ENCODE measurements around the gene APOBEC3A.

The APOBEC3A gene

DNA sequence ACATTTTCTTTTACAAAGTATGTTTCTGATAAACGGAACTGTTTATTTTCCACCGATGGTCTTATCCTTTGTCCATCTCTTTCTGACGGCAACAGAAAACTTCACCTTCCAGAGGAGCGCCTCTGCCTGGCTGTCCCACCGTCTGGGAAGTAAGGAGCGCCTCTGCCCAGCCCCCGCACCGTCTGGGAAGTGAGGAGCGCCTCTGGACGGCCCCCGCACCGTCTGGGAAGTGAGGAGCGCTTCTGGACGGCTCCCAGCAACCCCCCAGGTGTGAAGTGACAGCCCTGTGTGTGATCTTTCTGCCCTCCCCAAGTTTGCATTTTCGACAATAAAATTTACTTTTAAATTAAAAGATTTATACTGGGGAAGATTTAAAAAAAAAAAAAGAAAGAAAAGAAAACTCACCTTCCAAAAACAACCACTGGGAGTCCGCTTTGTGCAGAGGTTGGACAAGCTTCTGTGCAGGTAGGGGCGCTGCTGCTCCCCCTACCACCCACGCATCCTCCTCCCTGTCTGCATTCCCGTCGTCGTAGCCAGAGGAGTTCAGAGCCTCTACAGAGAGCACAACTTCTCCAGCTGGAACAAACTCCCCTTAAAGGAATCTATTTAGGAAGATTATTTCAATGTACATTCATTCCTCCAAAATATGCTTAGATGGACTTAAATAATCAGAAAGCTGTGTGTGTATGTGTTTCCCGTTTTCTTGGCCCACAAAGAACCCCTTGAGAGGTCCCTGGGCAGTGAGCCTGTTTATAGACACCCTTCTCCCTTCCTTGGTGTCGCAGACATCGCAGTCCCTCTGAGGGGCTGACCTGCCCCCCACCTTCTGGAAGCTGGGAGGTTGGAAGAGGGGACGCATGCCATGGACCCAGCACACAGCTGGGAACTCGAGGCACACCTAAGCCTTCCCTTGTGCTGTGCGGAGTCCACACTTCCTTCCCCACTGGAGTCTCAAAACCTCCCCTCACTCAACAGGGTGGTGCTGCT is 23.9 kb downstream of the APOBEC3A start:
- H3K27me3 ChIP-seq (ENCODE audit: insufficient read depth, low read length), result no peaks in the 10 kb centered on the region
- H3K18ac ChIP-seq (ENCODE audit: low read length), result no peak overlapping the region
- H3K36me3 ChIP-seq (ENCODE audit: control insufficient read depth in 1 of 2, insufficient read depth in 2 of 2, low read length in 2 of 2), result no peaks in the 10 kb centered on the region
- no peak overlapping the region for H2AK5ac ChIP-seq (ENCODE audit: low read length)
- no peak overlapping the region for H2BK5ac ChIP-seq (ENCODE audit: low read depth, low read length, poor library complexity)
- H3K4me3 ChIP-seq (ENCODE audit: low read depth, low read length), result no peak overlapping the region
- H3K27ac ChIP-seq (ENCODE audit: low read depth, low read length), result no peak overlapping the region
- H3K4me2 ChIP-seq (ENCODE audit: low read length), result no peak overlapping the region
- H2AFZ ChIP-seq (ENCODE audit: insufficient read depth, low read length, poor library complexity), result no peak overlapping the region
- peak; percentile 35 to 38 for DNase-seq
- H3K79me1 ChIP-seq (ENCODE audit: low read length), result peaks cover 4% of the 10 kb centered on the region
- H4K8ac ChIP-seq (ENCODE audit: low read depth, low read length), result no peak overlapping the region
- WGBS (ENCODE audit: extremely low coverage, insufficient coverage, insufficient read length), result no CpG with 5 or more reads among the region's 27 CpGs
- peaks cover 9% of the 10 kb centered on the region for H3K9me3 ChIP-seq (ENCODE audit: insufficient read depth, low read depth, low read length)
- no peaks in the 10 kb centered on the region for H3K79me2 ChIP-seq (ENCODE audit: control insufficient read depth, insufficient read depth, low read length, poor library complexity)
- no peak overlapping the region for H3K23ac ChIP-seq (ENCODE audit: low read length)
- H2BK12ac ChIP-seq (ENCODE audit: low read length), result no peak overlapping the region
- H3K4ac ChIP-seq (ENCODE audit: low read depth, low read length), result no peak overlapping the region
- H4K12ac ChIP-seq (ENCODE audit: low read depth, low read length), result no peak overlapping the region
- no peak overlapping the region for H4K91ac ChIP-seq (ENCODE audit: low read depth, low read length)
- peaks cover 4 to 12% of the 10 kb centered on the region in 2 experiments for H3K4me1 ChIP-seq (ENCODE audit: control insufficient read depth in 1 of 2, insufficient read depth in 2 of 2, low read length in 2 of 2)
- H2BK120ac ChIP-seq (ENCODE audit: insufficient read depth, low read length, poor library complexity), result no peak overlapping the region
- H3K9ac ChIP-seq (ENCODE audit: low read length), result no peak overlapping the region
- no peak overlapping the region for H3K14ac ChIP-seq (ENCODE audit: low read length)

DNA sequence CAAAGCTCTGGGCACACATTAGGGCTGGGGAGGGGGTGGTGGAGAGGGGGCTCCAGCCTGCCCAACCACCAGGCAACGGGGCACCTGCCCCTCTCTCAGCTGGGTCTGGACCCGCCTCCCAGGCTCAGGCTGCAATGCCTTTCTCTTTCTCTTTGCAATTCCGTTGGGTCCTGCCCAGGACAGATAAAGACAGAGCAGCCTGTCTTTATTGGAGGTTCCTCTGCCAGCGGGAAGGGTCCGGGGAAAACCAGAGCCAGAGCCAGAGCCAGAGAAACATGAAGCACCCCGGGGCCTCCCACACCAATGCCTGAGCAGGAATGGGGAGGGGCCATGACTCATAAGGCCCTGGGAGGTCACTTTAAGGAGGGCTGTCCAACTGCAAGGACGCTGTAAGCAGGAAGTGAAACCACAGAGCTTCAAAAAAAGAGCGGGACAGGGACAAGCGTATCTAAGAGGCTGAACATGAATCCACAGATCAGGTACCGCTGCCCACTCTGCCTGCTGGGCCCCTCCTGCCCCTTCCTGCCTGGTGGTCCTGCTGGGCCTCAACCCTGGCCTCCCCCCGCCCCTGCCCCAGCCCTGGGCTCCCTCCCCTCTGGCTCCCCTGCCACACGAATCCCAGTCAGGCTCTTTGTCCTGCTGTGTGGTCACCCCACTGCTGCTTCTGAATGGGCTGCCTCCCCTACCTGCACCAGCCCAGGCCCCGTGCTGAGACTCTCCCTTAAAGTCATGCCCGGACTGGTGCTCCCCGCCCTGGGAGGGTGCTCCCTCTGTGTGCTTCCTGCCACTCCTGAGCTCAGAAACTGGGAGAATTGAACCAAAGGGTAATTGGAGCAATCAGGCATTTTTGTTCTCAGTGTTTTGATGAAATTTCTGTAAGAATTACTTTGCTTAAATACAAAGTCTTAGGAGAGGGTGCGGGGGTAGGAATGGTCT is 24.9 kb downstream of the APOBEC3A start, which contains the start of gene APOBEC3B:
TSS of gene APOBEC3B (plus strand) at position 356 of the 936 bp plus-strand sequence. CDS start at position 463, 107 bp downstream.
- H2BK5ac ChIP-seq (ENCODE audit: low read depth, low read length, poor library complexity), result no peak within 1 kb of the TSS
- no peak within 1 kb of the TSS for H3K18ac ChIP-seq (ENCODE audit: low read length)
- peak within 1 kb of the TSS; percentile 42 for H2BK12ac ChIP-seq (ENCODE audit: low read length)
- peaks cover 9% of the 10 kb centered on the region for H3K9me3 ChIP-seq (ENCODE audit: insufficient read depth, low read depth, low read length)
- H3K4me2 ChIP-seq (ENCODE audit: low read length), result peak within 1 kb of the TSS; percentile 3
- H2AFZ ChIP-seq (ENCODE audit: insufficient read depth, low read length, poor library complexity), result no peak within 1 kb of the TSS
- H3K9ac ChIP-seq (ENCODE audit: low read length), result no peak within 1 kb of the TSS
- peak within 1 kb of the TSS; percentile 33 for H3K27ac ChIP-seq (ENCODE audit: low read depth, low read length)
- H3K23ac ChIP-seq (ENCODE audit: low read length), result no peak within 1 kb of the TSS
- no peaks in the 10 kb centered on the region for H3K27me3 ChIP-seq (ENCODE audit: insufficient read depth, low read length)
- no peak within 1 kb of the TSS for H3K4ac ChIP-seq (ENCODE audit: low read depth, low read length)
- no peak within 1 kb of the TSS for H2AK5ac ChIP-seq (ENCODE audit: low read length)
- H4K91ac ChIP-seq (ENCODE audit: low read depth, low read length), result peak within 1 kb of the TSS; percentile 57
- H3K79me1 ChIP-seq (ENCODE audit: low read length), result peaks cover 4% of the 10 kb centered on the region
- no peaks in the 10 kb centered on the region for H3K79me2 ChIP-seq (ENCODE audit: control insufficient read depth, insufficient read depth, low read length, poor library complexity)
- no peaks in the 10 kb centered on the region for H3K36me3 ChIP-seq (ENCODE audit: control insufficient read depth in 1 of 2, insufficient read depth in 2 of 2, low read length in 2 of 2)
- WGBS (ENCODE audit: extremely low coverage, insufficient coverage, insufficient read length), result no CpG with 5 or more reads among the region's 16 CpGs
- no peak within 1 kb of the TSS for H2BK120ac ChIP-seq (ENCODE audit: insufficient read depth, low read length, poor library complexity)
- no peak within 1 kb of the TSS for H4K12ac ChIP-seq (ENCODE audit: low read depth, low read length)
- peak; percentile 95 to 97 for DNase-seq
- no peak within 1 kb of the TSS for H3K14ac ChIP-seq (ENCODE audit: low read length)
- no peak within 1 kb of the TSS for H4K8ac ChIP-seq (ENCODE audit: low read depth, low read length)
- H3K4me3 ChIP-seq (ENCODE audit: low read depth, low read length), result no peak within 1 kb of the TSS
- H3K4me1 ChIP-seq (ENCODE audit: control insufficient read depth in 1 of 2, insufficient read depth in 2 of 2, low read length in 2 of 2), result peaks cover 4 to 12% of the 10 kb centered on the region in 2 experiments

DNA sequence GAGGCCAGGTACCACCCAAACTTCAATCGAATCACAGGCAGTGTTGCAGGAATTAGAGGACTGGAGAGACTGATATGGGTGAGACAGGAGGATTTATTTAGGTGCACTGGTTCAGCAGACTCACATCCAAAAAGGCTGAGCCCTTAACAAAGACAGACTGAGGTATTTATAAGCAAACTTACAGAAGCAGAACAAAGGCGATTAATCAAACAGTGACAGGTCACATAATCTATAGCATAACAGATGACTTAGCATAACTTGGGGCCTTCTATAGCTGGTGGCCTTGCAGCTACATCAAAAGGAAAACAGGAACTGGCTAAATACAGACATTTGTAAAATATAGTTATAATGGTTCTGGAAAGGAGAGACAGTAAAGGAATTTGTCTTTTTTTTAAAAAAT is 26.8 kb downstream of the APOBEC3A start:
- no CpG with 5 or more reads among the region's 2 CpGs for WGBS (ENCODE audit: extremely low coverage, insufficient coverage, insufficient read length)
- no peak overlapping the region for H3K23ac ChIP-seq (ENCODE audit: low read length)
- peaks cover 9% of the 10 kb centered on the region for H3K9me3 ChIP-seq (ENCODE audit: insufficient read depth, low read depth, low read length)
- H4K8ac ChIP-seq (ENCODE audit: low read depth, low read length), result no peak overlapping the region
- H2AK5ac ChIP-seq (ENCODE audit: low read length), result no peak overlapping the region
- H4K91ac ChIP-seq (ENCODE audit: low read depth, low read length), result no peak overlapping the region
- no peak overlapping the region for H2BK5ac ChIP-seq (ENCODE audit: low read depth, low read length, poor library complexity)
- peaks cover 4 to 12% of the 10 kb centered on the region in 2 experiments for H3K4me1 ChIP-seq (ENCODE audit: control insufficient read depth in 1 of 2, insufficient read depth in 2 of 2, low read length in 2 of 2)
- no peak overlapping the region for H2BK120ac ChIP-seq (ENCODE audit: insufficient read depth, low read length, poor library complexity)
- no peaks in the 10 kb centered on the region for H3K36me3 ChIP-seq (ENCODE audit: control insufficient read depth in 1 of 2, insufficient read depth in 2 of 2, low read length in 2 of 2)
- H3K79me2 ChIP-seq (ENCODE audit: control insufficient read depth, insufficient read depth, low read length, poor library complexity), result no peaks in the 10 kb centered on the region
- H3K4me3 ChIP-seq (ENCODE audit: low read depth, low read length), result no peak overlapping the region
- no peak for DNase-seq
- H3K18ac ChIP-seq (ENCODE audit: low read length), result no peak overlapping the region
- no peak overlapping the region for H4K12ac ChIP-seq (ENCODE audit: low read depth, low read length)
- no peak overlapping the region for H3K9ac ChIP-seq (ENCODE audit: low read length)
- H2AFZ ChIP-seq (ENCODE audit: insufficient read depth, low read length, poor library complexity), result no peak overlapping the region
- H3K14ac ChIP-seq (ENCODE audit: low read length), result no peak overlapping the region
- H2BK12ac ChIP-seq (ENCODE audit: low read length), result no peak overlapping the region
- H3K79me1 ChIP-seq (ENCODE audit: low read length), result peaks cover 4% of the 10 kb centered on the region
- H3K4me2 ChIP-seq (ENCODE audit: low read length), result no peak overlapping the region
- H3K4ac ChIP-seq (ENCODE audit: low read depth, low read length), result no peak overlapping the region
- no peaks in the 10 kb centered on the region for H3K27me3 ChIP-seq (ENCODE audit: insufficient read depth, low read length)
- no peak overlapping the region for H3K27ac ChIP-seq (ENCODE audit: low read depth, low read length)

All from trophoblast cell (in vitro differentiated cells and primary cell).